ENCODE results near the gene UTS2B. TPM values are rescaled to one million over a fixed set of nuclear protein-coding genes. Genes with fewer than 3 reads are reported as not detected.

Gene UTS2B
- total and polyA plus RNA-seq, 8 donors = 0.37 to 2.1 (median 0.72) TPM; not detected in 1

DNA sequence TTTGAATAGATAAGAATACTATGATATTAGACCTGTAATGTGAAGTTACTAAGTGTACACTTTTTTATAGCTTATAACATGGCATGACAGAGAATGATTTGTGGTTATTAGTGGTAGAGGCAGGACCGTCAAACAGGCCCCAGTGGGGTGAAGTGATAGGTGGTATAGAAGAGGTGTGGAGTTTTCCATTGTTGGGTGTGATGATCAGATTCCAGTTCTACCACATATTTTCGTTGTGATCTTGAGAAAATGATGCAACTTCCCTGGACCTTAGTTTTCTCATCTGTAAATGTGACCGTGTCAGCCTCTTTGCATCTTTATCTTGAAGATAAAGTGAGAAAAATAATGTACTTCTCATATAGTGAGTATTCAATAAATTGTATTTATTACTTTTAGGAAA is 30.3 kb upstream of the UTS2B start:
- TF ChIP-seq, protein P1, sequence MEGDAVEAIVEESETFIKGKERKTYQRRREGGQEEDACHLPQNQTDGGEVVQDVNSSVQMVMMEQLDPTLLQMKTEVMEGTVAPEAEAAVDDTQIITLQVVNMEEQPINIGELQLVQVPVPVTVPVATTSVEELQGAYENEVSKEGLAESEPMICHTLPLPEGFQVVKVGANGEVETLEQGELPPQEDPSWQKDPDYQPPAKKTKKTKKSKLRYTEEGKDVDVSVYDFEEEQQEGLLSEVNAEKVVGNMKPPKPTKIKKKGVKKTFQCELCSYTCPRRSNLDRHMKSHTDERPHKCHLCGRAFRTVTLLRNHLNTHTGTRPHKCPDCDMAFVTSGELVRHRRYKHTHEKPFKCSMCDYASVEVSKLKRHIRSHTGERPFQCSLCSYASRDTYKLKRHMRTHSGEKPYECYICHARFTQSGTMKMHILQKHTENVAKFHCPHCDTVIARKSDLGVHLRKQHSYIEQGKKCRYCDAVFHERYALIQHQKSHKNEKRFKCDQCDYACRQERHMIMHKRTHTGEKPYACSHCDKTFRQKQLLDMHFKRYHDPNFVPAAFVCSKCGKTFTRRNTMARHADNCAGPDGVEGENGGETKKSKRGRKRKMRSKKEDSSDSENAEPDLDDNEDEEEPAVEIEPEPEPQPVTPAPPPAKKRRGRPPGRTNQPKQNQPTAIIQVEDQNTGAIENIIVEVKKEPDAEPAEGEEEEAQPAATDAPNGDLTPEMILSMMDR (IDR thresholded peaks at IDR 0.05) = no peak
- no peaks in the 10 kb centered on the region for H3K9me3 ChIP-seq
- intact Hi-C loops (cut with DNase I) = no loop called here
- H3K4me1 ChIP-seq = peaks cover 8 to 20% of the 10 kb centered on the region in 2 donors
- no peaks in the 10 kb centered on the region for H3K27me3 ChIP-seq
- H3K4me3 ChIP-seq = no peak overlapping the region
- ATAC-seq = no peak
- no peak overlapping the region for H3K27ac ChIP-seq
- no peak for DNase-seq
- peaks cover 0 to 7% of the 10 kb centered on the region in 2 donors for H3K36me3 ChIP-seq

DNA sequence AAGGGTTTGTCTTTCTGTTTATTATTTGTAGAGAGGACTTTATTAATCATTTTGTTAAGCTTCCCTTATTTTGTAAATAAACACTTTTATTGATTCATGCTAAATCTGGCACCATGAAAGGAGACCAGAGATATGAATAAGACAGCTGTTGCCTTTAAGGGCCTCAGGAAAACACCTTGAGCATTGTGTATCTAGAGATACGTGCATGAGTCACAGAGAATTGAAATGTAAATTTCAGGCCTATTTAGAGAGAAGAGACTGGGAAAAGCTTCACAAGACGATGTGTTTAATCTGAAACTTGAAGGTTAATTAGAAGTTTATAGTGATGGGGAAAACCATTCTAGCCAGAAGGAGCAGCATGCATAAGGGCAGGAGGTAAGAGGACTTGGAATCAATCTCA is 28.6 kb upstream of the UTS2B start:
- Histone ChIP-seq H3K4me1 (peaks cover 8 to 20% of the 10 kb centered on the region in 2 donors), H3K27me3 (no peaks in the 10 kb centered on the region), H3K27ac (peak overlapping the region in 1 of 2 donors; percentile 6), H3K36me3 (peaks cover 0 to 7% of the 10 kb centered on the region in 2 donors), H3K4me3 (no peak overlapping the region), H3K9me3 (no peaks in the 10 kb centered on the region)
- TF ChIP-seq, protein P1 (IDR thresholded peaks at IDR 0.05) = no peak
- ATAC-seq (no peak), DNase-seq (no peak)
- intact Hi-C loops (cut with DNase I) = no loop called here

DNA sequence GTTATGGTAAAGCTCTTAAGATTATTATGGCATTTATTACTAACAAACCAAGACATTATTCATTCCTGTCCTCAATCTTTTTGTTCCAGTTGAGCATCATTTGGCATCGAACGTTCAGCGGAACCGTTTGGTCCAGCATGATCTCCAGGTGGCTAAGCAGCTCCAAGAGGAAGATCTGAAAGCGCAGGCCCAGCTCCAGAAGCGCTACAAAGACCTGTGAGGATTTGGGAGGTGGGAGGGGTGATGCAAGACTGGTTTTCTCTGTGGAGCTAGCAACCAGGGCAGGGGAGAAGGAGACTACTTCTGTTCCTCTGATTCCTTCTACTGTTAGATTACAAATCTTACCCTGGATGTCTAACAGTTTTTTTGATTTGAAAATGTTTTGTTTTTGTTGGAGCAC is 27.6 kb upstream of the UTS2B start:
- Histone ChIP-seq H3K9me3 (no peaks in the 10 kb centered on the region), H3K27me3 (no peaks in the 10 kb centered on the region), H3K4me3 (no peak overlapping the region), H3K27ac (no peak overlapping the region), H3K36me3 (peaks cover 0 to 7% of the 10 kb centered on the region in 2 donors), H3K4me1 (peaks cover 8 to 27% of the 10 kb centered on the region in 2 donors)
- ATAC-seq (no peak), DNase-seq (peak in 1 of 4 donors; percentile 12)
- TF ChIP-seq, protein P1 (IDR thresholded peaks at IDR 0.05) = no peak
- intact Hi-C loops (cut with DNase I) = no loop called here

DNA sequence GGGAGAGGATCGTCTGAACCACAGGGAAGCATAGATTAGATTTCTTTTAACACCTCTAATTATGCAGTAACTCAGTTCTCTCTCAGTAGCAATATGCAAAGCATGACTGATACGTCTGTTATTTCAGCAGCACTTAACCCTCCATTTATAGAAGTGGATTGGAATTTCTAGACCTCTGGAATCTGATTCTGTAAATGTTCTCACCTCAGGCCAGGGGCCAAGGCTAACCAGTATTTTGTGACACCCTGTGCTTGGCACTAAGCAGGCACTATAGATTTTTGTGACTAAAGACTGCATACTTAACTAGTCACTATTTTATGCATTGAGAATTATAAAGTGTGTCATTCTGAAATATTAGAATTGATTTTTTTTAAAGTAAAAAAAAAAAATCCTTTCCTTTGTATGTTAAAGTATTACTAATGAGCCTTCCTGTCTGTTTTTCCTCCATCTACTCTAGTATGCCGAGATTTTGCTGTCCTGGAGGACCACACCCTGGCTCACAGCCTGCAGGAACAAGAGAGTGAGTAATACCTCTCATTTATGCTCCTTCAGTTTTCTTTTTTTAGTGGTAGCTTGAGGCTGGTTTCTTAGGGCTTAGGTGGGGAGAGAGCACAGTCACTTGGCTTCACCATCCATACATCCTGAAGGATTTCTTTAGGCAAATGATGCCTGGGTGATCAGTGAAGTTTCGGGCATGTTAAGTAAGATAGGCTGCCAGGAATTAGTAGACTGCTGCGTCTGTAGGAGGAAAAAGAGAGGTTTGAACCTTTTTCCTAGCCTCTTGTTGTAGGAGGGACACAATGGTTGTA is 26.5 kb upstream of the UTS2B start:
- H3K9me3 ChIP-seq = no peaks in the 10 kb centered on the region
- H3K27me3 ChIP-seq = no peaks in the 10 kb centered on the region
- H3K4me3 ChIP-seq = no peak overlapping the region
- TF ChIP-seq, protein P1 (IDR thresholded peaks at IDR 0.05) = no peak
- intact Hi-C loops (cut with DNase I) = no loop called here
- peaks cover 8 to 34% of the 10 kb centered on the region in 2 donors for H3K4me1 ChIP-seq
- H3K27ac ChIP-seq = peak overlapping the region in 1 of 2 donors; percentile 55
- ATAC-seq (peak; percentile 91), DNase-seq (peak in 2 of 4 donors; percentile 9 to 34)
- no peaks in the 10 kb centered on the region for H3K36me3 ChIP-seq

DNA sequence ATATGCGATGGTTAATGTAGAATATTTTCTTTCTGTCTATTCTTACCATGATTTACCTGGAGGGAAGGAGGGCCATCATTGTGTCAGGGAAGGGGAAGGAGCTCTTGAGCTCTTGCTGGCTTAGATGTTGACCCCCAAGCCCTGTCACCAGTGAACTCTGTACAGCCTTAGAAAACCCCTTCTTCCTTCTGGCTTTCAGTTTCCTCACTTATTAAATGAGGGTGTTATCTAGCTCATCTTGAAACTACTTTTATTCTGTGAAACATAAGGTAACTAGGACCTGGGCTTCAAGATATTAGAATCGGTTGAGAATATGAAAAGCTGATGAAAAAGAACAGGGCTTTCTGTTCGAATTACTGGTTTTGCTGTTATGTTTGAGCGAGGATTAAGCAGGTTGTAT is 25.1 kb upstream of the UTS2B start:
- Histone ChIP-seq H3K9me3 (no peaks in the 10 kb centered on the region), H3K4me3 (no peak overlapping the region), H3K27ac (no peak overlapping the region), H3K36me3 (no peaks in the 10 kb centered on the region), H3K27me3 (no peaks in the 10 kb centered on the region), H3K4me1 (peaks cover 17 to 48% of the 10 kb centered on the region in 2 donors)
- TF ChIP-seq, protein P1 (IDR thresholded peaks at IDR 0.05) = no peak
- ATAC-seq (no peak), DNase-seq (no peak)
- intact Hi-C loops (cut with DNase I) = no loop called here

Measured in left lung (tissue), 10 donors.